A549 treated with AZD9567 at 1 μM for 4 hours (cell line): ENCODE measurements around the gene VSIG10. TPM values are rescaled to one million over a fixed set of nuclear protein-coding genes. Genes with fewer than 3 reads are reported as not detected.

Experiments used
- total RNA-seq: library from RNA; stranded (reverse); fragments of 200-300 nt; extraction: Qiagen RNA extraction; gene quantifications from 5 replicates; pipeline ENCODE4 v1.2.3, GENCODE V29; 2022; ENCODE audit not compliant: insufficient read depth

Gene VSIG10, protein sequence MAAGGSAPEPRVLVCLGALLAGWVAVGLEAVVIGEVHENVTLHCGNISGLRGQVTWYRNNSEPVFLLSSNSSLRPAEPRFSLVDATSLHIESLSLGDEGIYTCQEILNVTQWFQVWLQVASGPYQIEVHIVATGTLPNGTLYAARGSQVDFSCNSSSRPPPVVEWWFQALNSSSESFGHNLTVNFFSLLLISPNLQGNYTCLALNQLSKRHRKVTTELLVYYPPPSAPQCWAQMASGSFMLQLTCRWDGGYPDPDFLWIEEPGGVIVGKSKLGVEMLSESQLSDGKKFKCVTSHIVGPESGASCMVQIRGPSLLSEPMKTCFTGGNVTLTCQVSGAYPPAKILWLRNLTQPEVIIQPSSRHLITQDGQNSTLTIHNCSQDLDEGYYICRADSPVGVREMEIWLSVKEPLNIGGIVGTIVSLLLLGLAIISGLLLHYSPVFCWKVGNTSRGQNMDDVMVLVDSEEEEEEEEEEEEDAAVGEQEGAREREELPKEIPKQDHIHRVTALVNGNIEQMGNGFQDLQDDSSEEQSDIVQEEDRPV
- total RNA-seq, result 16.4 to 19.6 TPM (median 17.8 TPM) in 5 replicates

GRCh38 chr12:118103601-118104382, at the start of gene VSIG10:
Gene VSIG10 (minus strand): TSS chr12:118104011. CDS start chr12:118103671, 340 bp downstream.

DNA sequence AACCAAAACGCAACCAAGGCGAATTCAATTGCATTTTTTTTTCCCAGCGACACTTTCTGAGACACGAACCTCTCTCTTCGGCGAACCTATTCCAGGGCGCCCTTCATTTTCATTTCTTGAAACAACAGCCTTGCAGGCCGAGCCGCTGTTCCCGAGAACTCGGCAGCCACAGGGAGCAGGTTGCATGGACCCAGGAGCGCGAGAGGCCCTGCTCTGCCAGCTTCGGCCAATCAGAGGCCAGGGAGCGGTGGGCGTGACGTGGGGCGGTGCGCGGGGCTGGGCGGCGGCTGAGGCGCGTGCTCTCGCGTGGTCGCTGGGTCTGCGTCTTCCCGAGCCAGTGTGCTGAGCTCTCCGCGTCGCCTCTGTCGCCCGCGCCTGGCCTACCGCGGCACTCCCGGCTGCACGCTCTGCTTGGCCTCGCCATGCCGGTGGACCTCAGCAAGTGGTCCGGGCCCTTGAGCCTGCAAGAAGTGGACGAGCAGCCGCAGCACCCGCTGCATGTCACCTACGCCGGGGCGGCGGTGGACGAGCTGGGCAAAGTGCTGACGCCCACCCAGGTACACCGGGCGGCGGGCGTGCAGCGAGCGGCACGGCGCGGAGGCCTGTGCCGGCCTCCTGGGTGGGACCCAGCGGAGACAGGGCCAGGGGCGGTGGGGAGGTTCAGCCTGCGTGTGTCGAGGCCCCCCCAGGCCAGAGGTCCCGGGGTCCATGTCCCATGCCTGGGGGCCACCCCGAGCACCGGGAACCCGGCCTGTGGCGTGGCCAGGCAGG, 32.2 kb upstream of the VSIG10 start, which contains the start of gene PEBP1:
TSS of gene PEBP1 (plus strand) at position 337 of the 771 bp plus-strand sequence. CDS start at position 423, 86 bp downstream.

DNA sequence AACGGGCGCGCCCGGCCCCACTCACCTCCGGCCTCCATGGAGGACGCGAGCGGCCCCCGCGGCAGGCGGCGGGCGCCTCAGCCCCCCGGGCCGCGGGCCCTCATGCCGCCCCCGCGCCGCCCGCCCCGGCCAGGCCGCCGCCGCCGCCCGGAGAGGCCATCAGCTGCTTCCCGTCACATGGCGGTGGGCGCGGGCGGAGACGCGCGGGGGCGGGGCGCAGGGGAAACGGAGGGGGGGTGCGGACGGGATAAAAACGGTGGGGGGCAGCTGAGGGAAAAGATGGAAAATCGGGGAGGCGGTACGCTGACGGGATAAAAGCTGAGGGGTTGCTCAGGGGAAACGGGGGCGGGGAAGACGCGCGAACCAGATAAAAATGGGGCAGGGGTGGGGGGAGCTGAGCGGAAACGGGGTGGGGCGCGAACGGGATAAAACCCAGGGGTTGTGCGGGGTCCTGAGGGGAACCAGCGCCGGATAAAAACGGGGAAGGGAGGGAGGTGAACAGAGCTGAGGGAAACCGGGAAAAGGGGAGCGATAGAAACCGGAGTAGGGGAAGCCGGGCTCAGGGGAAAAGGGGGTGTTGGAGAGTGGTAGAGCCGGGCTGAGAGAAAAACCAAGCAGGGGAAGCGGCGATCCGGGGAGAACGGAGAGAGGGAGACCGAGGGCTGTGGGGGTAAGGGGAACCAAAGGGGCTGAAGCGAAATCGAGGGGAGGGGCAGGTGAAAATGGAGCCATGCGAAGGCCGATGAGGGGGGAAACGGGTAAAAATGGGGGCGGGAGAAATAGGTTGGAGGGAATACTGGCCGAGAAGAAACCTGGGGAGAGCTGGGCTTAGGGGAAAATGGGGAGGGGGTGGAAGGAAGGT, 42.6 kb downstream of the VSIG10 start, which contains the start of gene WSB2:
TSS of gene WSB2 (minus strand) at position 169 of the 862 bp plus-strand sequence. CDS start at position 38, 131 bp downstream.

GRCh38 chr12:118016424-118017264, 87.2 kb downstream of the VSIG10 start, which contains the start of gene RFC5:
Gene RFC5 (plus strand): TSS chr12:118016703. CDS start chr12:118016828, 125 bp downstream.

Other genes starting within 250 kb of the VSIG10 start
- gene KSR2, start 135.0 kb downstream of the VSIG10 start, total RNA-seq, result 0.27 to 0.46 TPM (median 0.37 TPM) in 5 replicates
- gene RFC5, start 87.3 kb downstream of the VSIG10 start, total RNA-seq, result 37.1 to 44.0 TPM (median 40.0 TPM) in 5 replicates
- gene WSB2, start 42.8 kb downstream of the VSIG10 start, total RNA-seq, result 58.3 to 72.8 TPM (median 60.2 TPM) in 5 replicates
- gene PEBP1, start 32.1 kb upstream of the VSIG10 start, total RNA-seq, result 267 to 296 TPM (median 289 TPM) in 5 replicates